Measurements from ENCODE around the gene NECTIN3.

GRCh38 chr3:111200027-111200426 is 128.4 kb downstream of the NECTIN3 start:
- TF ChIP-seq CTCF (conservative IDR thresholded peaks at IDR 0.05; ENCODE audit: low read length) (no peak), EZH2phosphoT487 (IDR thresholded peaks at IDR 0.05; ENCODE audit: borderline replicate concordance, low read depth, low read length) (no peak)
